HG03558 (cell line): ENCODE results near the gene KLF16.

Experiments used
- ATAC-seq: cut with Tn5 transposase; IDR thresholded peaks from one replicate; pipeline ENCODE4 v1.9.1; 2021; ENCODE audit warnings: moderate number of reproducible peaks; ENCODE audit not compliant: unreplicated experiment; ENCODE audit errors: extremely low read depth

Gene KLF16

DNA sequence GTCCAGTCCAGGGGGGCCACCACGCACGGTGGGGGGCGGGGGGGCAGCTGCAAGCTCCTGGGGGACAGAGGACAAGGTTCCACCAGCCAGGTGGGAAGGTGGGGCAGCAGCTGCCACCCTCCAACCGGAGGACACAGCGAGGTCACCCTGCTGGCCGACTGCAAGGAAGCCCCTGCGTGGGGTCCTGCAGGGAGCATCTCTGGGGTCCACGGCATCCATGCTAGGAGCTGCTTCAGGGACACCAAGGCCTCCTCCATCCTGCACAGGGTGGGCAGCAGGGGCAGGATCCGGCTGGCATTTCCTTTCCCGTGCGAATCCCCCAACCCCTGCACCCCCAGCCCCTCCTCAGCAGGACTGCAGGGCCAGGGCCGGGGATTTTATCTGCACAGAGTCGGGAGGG, 8.3 kb upstream of the KLF16 start:
- no peak for ATAC-seq

GRCh38 chr19:1871140-1871597, 7.8 kb upstream of the KLF16 start:
- no peak for ATAC-seq

DNA sequence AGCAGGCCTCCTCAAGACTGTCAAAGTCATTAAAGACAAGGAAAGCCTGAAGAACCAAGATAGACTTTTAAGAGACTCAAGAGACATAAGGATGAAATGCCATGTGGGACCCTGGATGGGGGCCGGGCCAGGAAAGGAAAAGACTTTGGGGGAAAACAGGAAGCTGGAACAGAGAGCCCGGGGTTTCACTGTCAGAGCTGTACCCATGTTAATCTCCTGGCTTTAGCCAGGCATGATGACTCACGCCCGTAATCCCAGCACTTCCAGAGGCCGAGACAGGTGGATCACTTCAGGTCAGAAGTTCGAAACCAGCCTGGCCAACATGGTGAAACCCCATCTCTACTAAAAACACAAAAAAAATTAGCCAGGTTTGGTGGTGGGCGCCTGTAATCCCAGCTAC, 5.6 kb upstream of the KLF16 start:
- ATAC-seq, result no peak

DNA sequence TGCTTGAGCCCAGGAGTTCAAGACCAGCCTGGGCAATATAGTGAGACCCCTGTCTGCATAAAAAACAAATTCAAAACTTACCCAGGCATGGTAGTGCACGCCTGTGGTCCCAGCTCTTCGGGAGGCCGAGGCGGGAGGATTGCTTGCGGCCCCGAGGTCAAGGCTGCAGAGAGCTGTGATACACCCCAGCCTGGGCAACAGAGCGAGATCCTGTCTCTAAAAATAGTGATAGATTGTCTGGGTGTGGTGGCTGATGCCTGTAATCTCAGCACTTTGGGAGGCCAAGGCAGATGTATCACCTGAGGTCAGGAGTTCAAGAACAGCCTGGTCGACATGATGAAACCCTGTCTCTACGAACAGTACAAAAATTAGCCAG, 4.0 kb upstream of the KLF16 start:
- no peak for ATAC-seq

GRCh38 chr19:1866693-1867348, 3.4 kb upstream of the KLF16 start:
- no peak for ATAC-seq

DNA sequence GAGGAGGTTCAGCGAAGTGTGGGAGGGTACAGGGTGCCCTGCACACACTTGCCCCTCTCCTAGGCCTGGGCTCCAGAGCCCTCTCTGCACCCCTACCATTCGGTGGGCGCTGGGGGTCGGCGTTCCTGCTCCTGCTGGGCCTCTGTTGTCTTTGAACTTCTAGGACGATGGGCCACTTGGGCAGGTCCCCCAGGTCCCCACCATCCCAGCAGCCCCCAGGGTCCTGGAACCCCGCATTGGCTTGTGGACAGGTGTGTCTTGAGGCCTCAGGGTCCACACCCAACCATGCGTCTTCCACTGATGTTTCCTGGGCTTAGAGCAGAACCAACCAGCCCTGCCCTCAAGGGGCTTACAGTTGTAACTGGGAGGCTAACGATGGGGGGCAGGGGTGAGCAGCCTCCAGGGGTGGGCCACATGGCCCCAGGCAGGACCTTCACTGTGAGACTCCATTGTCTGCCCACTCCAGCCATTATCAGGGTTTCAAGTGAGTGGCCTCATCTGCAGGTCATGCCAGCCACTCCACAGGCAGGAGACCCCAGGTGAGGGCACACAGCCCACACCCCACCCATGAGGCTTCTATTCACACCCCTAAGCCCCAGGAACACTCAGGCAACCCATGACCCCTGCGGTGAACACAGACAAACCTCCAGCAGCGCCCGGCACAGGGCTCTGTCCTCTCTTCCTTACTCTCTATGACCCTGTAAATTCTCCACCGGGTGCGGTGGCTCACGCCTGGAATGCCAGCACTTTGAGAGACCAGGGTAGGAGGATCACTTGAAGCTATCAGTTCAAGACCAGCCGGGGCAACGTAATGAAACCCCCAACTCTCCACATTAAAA, 2.0 kb upstream of the KLF16 start:
- ATAC-seq, result no peak

GRCh38 chr19:1864480-1865171, 1.2 kb upstream of the KLF16 start:
- no peak for ATAC-seq

DNA sequence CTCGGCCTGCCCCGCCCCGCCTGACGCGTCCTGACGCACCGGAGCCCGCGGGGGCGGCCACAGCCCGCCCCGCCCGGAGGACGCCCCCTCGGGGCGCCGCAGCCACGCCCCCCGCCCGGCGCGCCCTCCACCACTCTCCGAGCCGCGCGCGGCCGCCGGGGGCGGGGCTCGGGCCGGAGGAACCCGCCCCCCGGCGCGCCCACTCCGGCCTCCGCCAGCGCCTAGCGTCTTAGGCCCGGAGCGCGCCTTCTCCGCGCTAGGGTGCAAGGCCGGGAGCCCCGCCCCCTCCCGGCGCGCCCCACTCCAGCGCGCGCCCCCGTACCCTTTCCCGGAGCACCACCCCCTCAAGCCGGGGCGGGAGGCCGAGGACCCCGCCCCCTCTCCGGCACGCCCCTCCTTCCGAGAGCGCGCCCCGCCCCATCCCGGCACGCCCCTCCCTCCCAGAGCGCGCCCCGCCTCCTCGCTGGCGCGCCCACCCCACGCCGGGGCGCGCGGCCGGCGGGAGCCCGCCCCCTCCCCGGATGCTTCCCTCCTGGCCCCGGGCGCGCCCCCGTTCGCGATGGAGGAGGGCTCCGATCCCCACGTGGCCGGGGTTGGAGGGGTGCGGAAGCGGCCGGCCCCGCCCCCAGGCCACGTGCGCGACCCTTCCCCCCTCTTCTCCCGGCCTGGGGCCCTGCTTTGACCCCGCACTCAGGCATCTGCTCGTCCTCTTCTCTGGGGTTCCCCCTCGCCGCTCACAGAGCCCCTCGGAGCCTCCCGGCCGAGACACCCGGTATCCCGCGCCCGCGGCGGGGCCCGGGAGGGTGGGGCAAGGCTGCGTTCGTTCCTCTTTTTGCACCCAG, 480 bp upstream of the KLF16 start:
- peak; percentile 31 for ATAC-seq

DNA sequence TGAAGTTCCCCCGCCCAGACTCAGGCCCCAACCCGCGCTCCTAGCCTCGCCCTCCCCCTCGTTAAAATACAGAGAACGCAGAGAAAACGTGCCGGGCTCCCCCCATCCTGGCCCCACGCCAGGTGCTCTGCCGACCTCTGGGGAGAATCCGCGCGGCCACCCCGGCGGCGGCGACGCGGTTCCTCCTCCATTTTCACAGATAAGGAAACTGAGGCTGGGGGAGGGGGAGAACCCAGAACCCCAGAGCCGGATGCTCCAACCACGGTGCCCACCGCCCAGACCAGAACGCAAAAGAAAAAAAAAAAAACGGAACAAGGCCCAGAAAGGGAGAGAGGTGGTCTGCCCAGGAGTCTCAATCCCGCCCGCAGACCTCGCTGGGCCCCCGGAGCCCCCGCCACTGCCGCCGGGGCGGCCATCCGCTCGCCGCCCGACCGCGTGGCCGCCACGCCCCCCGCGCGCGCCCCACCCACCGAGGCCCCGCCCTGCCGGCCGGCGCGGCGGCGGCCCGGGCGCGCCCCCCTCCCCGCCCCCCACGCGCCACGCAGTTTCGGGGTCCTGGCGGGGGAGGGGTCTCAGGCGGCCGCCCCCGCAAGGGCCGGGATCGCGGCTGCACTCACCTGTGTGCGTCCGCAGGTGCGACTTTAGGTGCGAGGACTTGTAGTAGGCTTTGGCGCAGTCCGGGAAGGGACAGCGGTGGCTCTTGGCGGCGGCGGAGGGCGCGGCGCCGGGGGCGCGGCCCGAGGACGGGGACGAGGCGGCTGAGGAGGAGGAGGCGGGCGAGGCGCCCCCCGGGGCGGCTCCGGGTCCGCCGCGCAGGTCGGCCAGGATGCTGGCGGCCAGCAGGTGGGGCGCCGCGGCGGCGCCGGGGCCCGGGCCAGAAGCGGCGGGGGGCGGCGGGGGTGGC, 703 bp downstream of the KLF16 start:
- ATAC-seq, result no peak

GRCh38 chr19:1862068-1862423, 1.3 kb downstream of the KLF16 start:
- ATAC-seq, result no peak

DNA sequence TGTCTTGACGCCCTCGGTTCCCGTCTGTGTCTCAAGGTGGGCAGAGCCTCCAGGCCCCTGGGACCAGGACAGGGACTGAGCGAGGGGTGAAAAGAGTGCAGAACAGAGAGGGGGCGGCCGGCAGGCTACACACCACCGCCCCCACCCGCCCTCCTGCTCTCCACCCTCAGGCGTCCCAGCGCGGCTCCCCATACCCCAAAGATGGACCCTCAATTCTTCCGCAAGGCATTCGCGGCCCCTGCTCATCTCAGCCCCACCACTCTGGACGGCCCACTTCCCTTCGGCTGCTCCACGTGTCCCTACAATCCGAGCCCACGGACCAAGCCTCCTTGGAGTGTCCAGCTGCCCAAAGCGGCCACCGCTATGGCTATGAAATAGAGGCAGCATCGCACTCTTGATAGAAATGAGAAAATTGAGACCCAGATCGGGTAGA, 1.8 kb downstream of the KLF16 start:
- no peak for ATAC-seq

- ATAC-seq, result no peak
These were observed 2.4 kb downstream of the KLF16 start for GRCh38 chr19:1860821-1861598.

DNA sequence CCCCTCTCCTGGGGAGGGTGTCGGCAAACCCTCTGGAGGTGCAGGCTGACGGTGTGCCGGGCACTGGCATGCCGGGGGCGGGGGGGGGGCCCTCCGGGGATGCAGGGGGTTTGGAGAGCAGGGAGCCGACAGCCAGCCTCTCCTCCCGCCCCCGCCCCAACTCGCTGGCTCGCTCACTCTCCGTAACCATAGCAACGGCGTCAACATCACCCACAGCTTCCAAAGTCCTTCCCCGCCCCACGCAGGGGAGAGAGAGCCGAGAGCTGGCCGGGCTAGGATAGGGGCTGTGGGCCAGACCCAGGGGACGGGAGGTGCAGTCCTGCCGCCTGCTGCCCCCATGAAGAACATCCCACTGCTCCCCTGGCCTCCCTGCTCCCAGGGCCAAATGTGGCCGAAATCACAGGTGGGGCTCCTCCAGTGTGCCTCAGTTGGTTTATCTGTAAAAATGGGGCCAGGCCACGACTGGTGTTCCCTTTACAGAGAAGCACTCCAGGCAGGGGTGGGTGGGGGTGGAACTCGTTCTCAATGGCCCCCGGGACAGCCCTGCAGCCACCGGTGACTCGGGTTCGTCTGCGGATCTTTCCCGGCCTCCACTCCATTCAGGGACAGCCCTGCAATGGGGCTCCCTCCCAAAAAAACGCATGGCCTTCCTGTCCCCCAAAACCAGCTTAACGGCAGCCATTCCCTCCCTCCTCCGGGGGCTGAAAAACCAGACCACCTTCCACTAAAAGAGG, 3.2 kb downstream of the KLF16 start:
- ATAC-seq, result no peak

DNA sequence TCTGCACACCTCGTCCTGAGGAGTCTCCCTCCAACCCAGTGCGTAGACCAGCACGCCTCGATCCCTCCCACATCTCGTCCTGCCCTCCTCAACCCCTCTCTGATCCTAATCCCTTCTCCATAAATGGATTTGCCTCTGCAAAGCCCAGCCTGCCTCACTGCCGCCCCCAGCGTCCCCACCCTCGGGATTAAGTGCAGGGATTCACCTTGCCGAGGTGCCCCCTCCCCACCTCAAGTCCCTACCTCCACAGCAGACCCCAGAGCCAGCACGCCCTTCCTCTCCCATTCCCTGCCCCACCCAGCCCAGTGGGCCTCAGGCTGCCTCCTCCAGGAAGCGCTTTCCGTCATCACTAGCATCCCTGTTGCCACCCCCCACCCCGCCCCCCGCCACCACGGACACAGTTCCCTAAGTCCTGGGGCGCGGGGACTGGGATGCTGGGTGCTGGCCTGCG, 4.0 kb downstream of the KLF16 start:
- ATAC-seq, result no peak

- ATAC-seq, result no peak
These were observed 4.8 kb downstream of the KLF16 start for GRCh38 chr19:1858412-1859081.

- no peak for ATAC-seq
These were observed 5.6 kb downstream of the KLF16 start for GRCh38 chr19:1857648-1858326.
